ENCODE data around the gene IARS1. TPM values are rescaled to one million over a fixed set of nuclear protein-coding genes. Genes with fewer than 3 reads are reported as not detected.

The IARS1 gene
- total and polyA plus RNA-seq, 10 of the 15 experiments (the other 5 are each of a cell fraction or from before 2014, with no cell fraction given), result 71.0 to 227 (median 153) TPM

DNA sequence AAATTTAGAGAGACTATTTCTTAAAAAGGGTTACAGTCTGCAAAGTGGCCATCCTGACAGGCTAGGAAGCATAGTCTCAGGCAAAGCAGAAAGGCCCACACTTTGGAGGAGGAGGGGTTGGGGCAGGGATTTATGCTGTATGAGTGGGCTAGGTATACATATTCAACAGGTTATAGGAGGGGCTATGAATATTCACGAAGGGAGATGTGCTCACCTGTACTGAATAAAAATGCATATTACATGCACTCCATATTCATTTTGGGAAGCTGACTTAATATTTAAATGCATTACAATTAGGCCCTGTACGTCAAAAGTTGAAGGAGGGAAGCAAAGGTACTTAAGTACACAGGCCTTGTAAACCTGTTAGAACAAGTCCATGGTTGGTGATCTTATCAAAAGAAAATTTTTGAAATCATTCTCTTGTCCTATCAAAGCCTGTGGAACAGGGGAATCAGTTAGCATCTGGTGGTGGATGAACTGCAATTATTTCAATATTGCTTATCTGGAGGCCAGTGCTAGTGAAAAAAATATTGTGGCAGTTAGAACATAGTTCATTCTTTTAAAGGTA lies 33.9 kb upstream of the IARS1 start (continued):
- TF ChIP-seq SMAD5 (IDR thresholded peaks at IDR 0.05; ENCODE audit: low read depth), result no peak

DNA sequence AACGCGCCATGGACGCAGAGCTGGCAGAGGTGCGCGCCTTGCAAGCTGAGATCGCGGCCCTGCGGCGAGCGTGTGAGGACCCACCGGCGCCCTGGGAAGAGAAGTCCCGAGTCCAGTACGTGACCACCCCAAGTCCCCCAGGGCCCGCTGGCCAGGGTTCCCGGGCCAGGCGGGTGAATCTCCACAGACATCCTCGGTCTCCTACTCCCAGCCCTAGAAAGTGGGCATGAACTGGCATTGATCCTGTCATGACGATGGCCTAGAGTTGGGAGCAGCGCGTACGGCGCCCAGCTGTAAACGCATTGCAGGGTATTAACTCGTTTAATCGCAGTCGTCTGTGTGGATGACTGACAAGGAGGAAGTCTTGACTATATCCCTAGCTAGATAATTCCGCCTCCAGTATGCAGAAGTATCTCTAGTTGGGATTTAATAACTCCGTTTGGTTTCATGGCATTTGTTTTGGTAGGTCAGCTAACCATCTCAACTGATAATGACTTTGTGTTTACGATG lies 32.5 kb upstream of the IARS1 start:
- in situ Hi-C loops (cut with MboI), result loop anchor here (5.0 kb wide), 1 partner anchor 306 kb away; no protein-coding TSS in a partner anchor
- DNase-seq (ENCODE audit: low read depth, low spot score) (no peak), ATAC-seq (peak; percentile 16), FAIRE-seq (no peak)
- no TSS peak for BruUV-seq (replicated peaks)
- 2% methylated on average over 24 of the region's 30 CpGs for WGBS (ENCODE audit: insufficient coverage, insufficient replicate concordance, low lambda C conversion rate, missing lambda C conversion rate)
- H3K9ac ChIP-seq (ENCODE audit: control insufficient read depth, insufficient read depth, low read length), result peak overlapping the region; percentile 97
- H3K27ac ChIP-seq (ENCODE audit: control insufficient read depth, insufficient read depth), result peak overlapping the region; percentile 98
- no peaks in the 10 kb centered on the region for H3K36me3 ChIP-seq (ENCODE audit: control insufficient read depth in 2 of 2, insufficient read depth in 2 of 2, low read length in 1 of 2)
- peak overlapping the region; percentile 89 for H2AFZ ChIP-seq (ENCODE audit: control insufficient read depth, low read depth, low read length)
- intact Hi-C loops (cut with micrococcal nuclease; ENCODE audit: unreplicated experiment), result loop anchor here (5.0 to 10.0 kb wide), 2 partner anchors 119 to 306 kb away; no protein-coding TSS in a partner anchor
- H4K20me1 ChIP-seq (ENCODE audit: control insufficient read depth, insufficient read depth), result no peaks in the 10 kb centered on the region
- H3K4me1 ChIP-seq (ENCODE audit: control insufficient read depth, insufficient read depth, low read length), result peaks cover 2% of the 10 kb centered on the region; the same call in 1 of the 2 replicates
- ChIA-PET CTCF (interaction anchor here (0.6 to 2.0 kb wide), 9 partner anchors 24 to 465 kb away, joined by 3 to 11 read pairs (median 4); partner anchors contain the start of genes BICD2 and IPPK), POLR2A (interaction anchor here (0.5 to 1.8 kb wide), 4 partner anchors 31 to 344 kb away, joined by 3 to 9 read pairs (median 6); partner anchors contain the start of gene IPPK), RAD21 (ENCODE audit: unreplicated experiment) (interaction anchor here (0.9 to 1.6 kb wide), 3 partner anchors 34 to 187 kb away, joined by 4 to 5 read pairs (median 4); no protein-coding TSS in a partner anchor), SMC1A (ENCODE audit: uncharacterized antibody, unreplicated experiment) (interaction anchor here (0.7 to 1.4 kb wide), 6 partner anchors 8 to 256 kb away, joined by 3 to 4 read pairs (median 3); no protein-coding TSS in a partner anchor)
- H3K4me3 ChIP-seq, result peak overlapping the region; percentile 96
- peaks cover 49% of the 10 kb centered on the region for H3K79me2 ChIP-seq (ENCODE audit: control insufficient read depth, insufficient read depth, low read length)
- H3K27me3 ChIP-seq (replicated peaks in 1 of 2; ENCODE audit: control insufficient read depth in 2 of 2, insufficient read depth in 2 of 2, low read length in 1 of 2), result no peaks in the 10 kb centered on the region
- no peaks in the 10 kb centered on the region for H3K9me3 ChIP-seq (replicated peaks; ENCODE audit: control insufficient read depth, insufficient read depth, low read length)
- peak overlapping the region; percentile 10 for H3K4me2 ChIP-seq (ENCODE audit: control insufficient read depth, insufficient read depth)
- TF ChIP-seq BRCA1 (IDR thresholded peaks at IDR 0.05; ENCODE audit: low read depth, low read length) (no peak), CREM (IDR thresholded peaks at IDR 0.05; ENCODE audit: low read depth) (no peak), STAT1 (conservative IDR thresholded peaks at IDR 0.05) (no peak), ZNF274 (IDR thresholded peaks at IDR 0.05; ENCODE audit: insufficient read depth, insufficient read length) (no peak), EED (IDR thresholded peaks at IDR 0.05; ENCODE audit: low read depth) (no peak), CHD4 (IDR thresholded peaks at IDR 0.05) (no peak), EZH2 (IDR thresholded peaks at IDR 0.05; ENCODE audit: borderline replicate concordance, control insufficient read depth, low read depth, low read length) (no peak), CHD1 (IDR thresholded peaks at IDR 0.05; ENCODE audit: low read depth, low read length) (no peak), POLR2A (IDR thresholded peaks at IDR 0.05; ENCODE audit: low read depth, low read length) (peak; percentile 95; the same call in 1 of the 2 replicates), HCFC1 (IDR thresholded peaks at IDR 0.05; ENCODE audit: low read length) (no peak), JUND (IDR thresholded peaks at IDR 0.05; ENCODE audit: low read depth, low read length) (no peak), NFYA (IDR thresholded peaks at IDR 0.05; ENCODE audit: borderline replicate concordance, low read depth, low read length) (no peak), IKZF2 (IDR thresholded peaks at IDR 0.05) (no peak)
- TF ChIP-seq, protein P1, sequence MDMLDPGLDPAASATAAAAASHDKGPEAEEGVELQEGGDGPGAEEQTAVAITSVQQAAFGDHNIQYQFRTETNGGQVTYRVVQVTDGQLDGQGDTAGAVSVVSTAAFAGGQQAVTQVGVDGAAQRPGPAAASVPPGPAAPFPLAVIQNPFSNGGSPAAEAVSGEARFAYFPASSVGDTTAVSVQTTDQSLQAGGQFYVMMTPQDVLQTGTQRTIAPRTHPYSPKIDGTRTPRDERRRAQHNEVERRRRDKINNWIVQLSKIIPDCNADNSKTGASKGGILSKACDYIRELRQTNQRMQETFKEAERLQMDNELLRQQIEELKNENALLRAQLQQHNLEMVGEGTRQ (IDR thresholded peaks at IDR 0.05; ENCODE audit: borderline replicate concordance, low read depth, low read length), result no peak
- TF ChIP-seq, protein P2, sequence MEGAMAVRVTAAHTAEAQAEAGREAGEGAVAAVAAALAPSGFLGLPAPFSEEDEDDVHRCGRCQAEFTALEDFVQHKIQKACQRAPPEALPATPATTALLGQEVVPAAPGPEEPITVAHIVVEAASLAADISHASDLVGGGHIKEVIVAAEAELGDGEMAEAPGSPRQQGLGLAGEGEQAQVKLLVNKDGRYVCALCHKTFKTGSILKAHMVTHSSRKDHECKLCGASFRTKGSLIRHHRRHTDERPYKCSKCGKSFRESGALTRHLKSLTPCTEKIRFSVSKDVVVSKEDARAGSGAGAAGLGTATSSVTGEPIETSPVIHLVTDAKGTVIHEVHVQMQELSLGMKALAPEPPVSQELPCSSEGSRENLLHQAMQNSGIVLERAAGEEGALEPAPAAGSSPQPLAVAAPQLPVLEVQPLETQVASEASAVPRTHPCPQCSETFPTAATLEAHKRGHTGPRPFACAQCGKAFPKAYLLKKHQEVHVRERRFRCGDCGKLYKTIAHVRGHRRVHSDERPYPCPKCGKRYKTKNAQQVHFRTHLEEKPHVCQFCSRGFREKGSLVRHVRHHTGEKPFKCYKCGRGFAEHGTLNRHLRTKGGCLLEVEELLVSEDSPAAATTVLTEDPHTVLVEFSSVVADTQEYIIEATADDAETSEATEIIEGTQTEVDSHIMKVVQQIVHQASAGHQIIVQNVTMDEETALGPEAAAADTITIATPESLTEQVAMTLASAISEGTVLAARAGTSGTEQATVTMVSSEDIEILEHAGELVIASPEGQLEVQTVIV (IDR thresholded peaks at IDR 0.05; ENCODE audit: borderline replicate concordance, partially characterized antibody), result no peak
- TF ChIP-seq, protein P3, sequence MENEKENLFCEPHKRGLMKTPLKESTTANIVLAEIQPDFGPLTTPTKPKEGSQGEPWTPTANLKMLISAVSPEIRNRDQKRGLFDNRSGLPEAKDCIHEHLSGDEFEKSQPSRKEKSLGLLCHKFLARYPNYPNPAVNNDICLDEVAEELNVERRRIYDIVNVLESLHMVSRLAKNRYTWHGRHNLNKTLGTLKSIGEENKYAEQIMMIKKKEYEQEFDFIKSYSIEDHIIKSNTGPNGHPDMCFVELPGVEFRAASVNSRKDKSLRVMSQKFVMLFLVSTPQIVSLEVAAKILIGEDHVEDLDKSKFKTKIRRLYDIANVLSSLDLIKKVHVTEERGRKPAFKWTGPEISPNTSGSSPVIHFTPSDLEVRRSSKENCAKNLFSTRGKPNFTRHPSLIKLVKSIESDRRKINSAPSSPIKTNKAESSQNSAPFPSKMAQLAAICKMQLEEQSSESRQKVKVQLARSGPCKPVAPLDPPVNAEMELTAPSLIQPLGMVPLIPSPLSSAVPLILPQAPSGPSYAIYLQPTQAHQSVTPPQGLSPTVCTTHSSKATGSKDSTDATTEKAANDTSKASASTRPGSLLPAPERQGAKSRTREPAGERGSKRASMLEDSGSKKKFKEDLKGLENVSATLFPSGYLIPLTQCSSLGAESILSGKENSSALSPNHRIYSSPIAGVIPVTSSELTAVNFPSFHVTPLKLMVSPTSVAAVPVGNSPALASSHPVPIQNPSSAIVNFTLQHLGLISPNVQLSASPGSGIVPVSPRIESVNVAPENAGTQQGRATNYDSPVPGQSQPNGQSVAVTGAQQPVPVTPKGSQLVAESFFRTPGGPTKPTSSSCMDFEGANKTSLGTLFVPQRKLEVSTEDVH (IDR thresholded peaks at IDR 0.05; ENCODE audit: low read depth, partially characterized antibody), result no peak
